NCI-H345 treated with DMSO at 0.1 percent for 48 hours (cell line): ENCODE data around the gene LIMK2.
"Not testable (repeated sequence)": the region's sequence is repeated elsewhere in the genome, so short reads cannot be mapped to it uniquely, and the experiment has no call there.

ENCODE experiments used
- DNase-seq: peaks from one replicate; lab custom pipeline; 2025; ENCODE audit not compliant: unreplicated experiment; lab: John Stamatoyannopoulos, UW

LIMK2 gene

GRCh38 chr22:31241936-31242335 lies 29.8 kb downstream of the LIMK2 start:
- DNase-seq: no peak

GRCh38 chr22:31243339-31244045 lies 31.4 kb downstream of the LIMK2 start:
- DNase-seq: no peak

GRCh38 chr22:31244046-31244942 lies 32.2 kb downstream of the LIMK2 start:
- no peak for DNase-seq

- DNase-seq: no peak
Measured at GRCh38 chr22:31244943-31245451, 32.9 kb downstream of the LIMK2 start.

- not testable (repeated sequence) for DNase-seq
Measured at GRCh38 chr22:31245998-31246397, 33.9 kb downstream of the LIMK2 start.

- no peak for DNase-seq
Measured at GRCh38 chr22:31246687-31247086, 34.6 kb downstream of the LIMK2 start.

GRCh38 chr22:31247726-31248125 lies 35.6 kb downstream of the LIMK2 start:
- no peak for DNase-seq

- DNase-seq: no peak
Measured at GRCh38 chr22:31248138-31248745, 36.1 kb downstream of the LIMK2 start.

- DNase-seq: no peak
Measured at GRCh38 chr22:31248965-31249958, 37.2 kb downstream of the LIMK2 start.

GRCh38 chr22:31250740-31251600 lies 38.9 kb downstream of the LIMK2 start:
- no peak for DNase-seq

- no peak for DNase-seq
Measured at GRCh38 chr22:31253949-31254348, 41.9 kb downstream of the LIMK2 start.

- DNase-seq: no peak
Measured at GRCh38 chr22:31259798-31260473, 47.8 kb downstream of the LIMK2 start.

GRCh38 chr22:31260474-31260856 lies 48.4 kb downstream of the LIMK2 start:
- no peak for DNase-seq

GRCh38 chr22:31262312-31263133 lies 50.4 kb downstream of the LIMK2 start:
- DNase-seq: no peak

- no peak for DNase-seq
Measured at GRCh38 chr22:31263896-31264640, 52.0 kb downstream of the LIMK2 start.

- no peak for DNase-seq
Measured at GRCh38 chr22:31268281-31268680, 56.2 kb downstream of the LIMK2 start.

- DNase-seq: no peak
Measured at GRCh38 chr22:31269892-31270579, 57.9 kb downstream of the LIMK2 start.
